Endothelial cell of umbilical vein (primary cell): ENCODE measurements around the gene DPH7. TPM values are rescaled to one million over a fixed set of nuclear protein-coding genes. Genes with fewer than 3 reads are reported as not detected.

Experiments used
- BruUV-seq: library from RNA; stranded (reverse); fragments of 400-500 nt; replicated peaks from 2 replicates; lab custom pipeline; 2021; lab: Mats Ljungman, UMichigan
- CTCF ChIA-PET: fragments of 300-600, 350-600 bp; sonication (Branson Sonifier 250); formaldehyde crosslinking; loops from one replicate; lab custom pipeline; 2021; ENCODE audit warnings: antibody characterized with exemption, inconsistent platforms; lab: Charles Lee
- POLR2A ChIA-PET: fragments of 300-600, 350-600 bp; sonication (Branson Sonifier 250); formaldehyde crosslinking; loops from one replicate; lab custom pipeline; 2021; ENCODE audit warnings: antibody characterized with exemption, inconsistent platforms; lab: Charles Lee
- DNase-seq: peaks from one replicate; pipeline ENCODE4 v3.0.0-alpha.2; 2011; ENCODE audit warnings: low read depth, low spot score
- FAIRE-seq: peaks from 2 replicates; lab custom pipeline; 2011; peaks lifted over from hg19 to GRCh38; lab: Jason Lieb, UNC
- H2AFZ ChIP-seq: 2 replicates; pipeline ENCODE4 v1.6.0; 2012; ENCODE audit warnings: low read depth, low read length, control low read depth, inconsistent platforms
- H3K27ac ChIP-seq: 2 replicates; pipeline ENCODE4 v1.5.1; 2011; ENCODE audit warnings: low read depth, mild to moderate bottlenecking, control low read depth, low read length, moderate library complexity; ENCODE audit not compliant: insufficient read depth
- H3K27me3 ChIP-seq, 2 experiments: 2 replicates each; pipeline versions ENCODE4 v1.6.0 to v1.6.1; 2011; ENCODE audit warnings: low read length in 2 of 2, mixed read lengths in 1 of 2; ENCODE audit not compliant: control insufficient read depth in 2 of 2, insufficient read depth in 2 of 2
- H3K36me3 ChIP-seq, 2 experiments: 2 replicates in 1 of 2; 3 replicates in 1 of 2; pipeline ENCODE4 v1.5.1; 2011; ENCODE audit warnings: low read length in 2 of 2, mild to moderate bottlenecking in 1 of 2, moderate library complexity in 1 of 2; ENCODE audit not compliant: control insufficient read depth in 2 of 2, insufficient read depth in 2 of 2; ENCODE audit errors: extremely low read depth in 1 of 2
- H3K4me1 ChIP-seq: 3 replicates; pipeline ENCODE4 v1.5.1; 2011; ENCODE audit warnings: mild to moderate bottlenecking, low read length; ENCODE audit not compliant: control insufficient read depth, insufficient read depth; ENCODE audit errors: extremely low read depth
- H3K4me2 ChIP-seq: 2 replicates; pipeline ENCODE4 v1.6.1; 2011; ENCODE audit warnings: low read length, control low read depth, mixed read lengths; ENCODE audit not compliant: insufficient read depth
- H3K4me3 ChIP-seq, 3 experiments: fragments of 200-600 bp in 1 of 3; sonication (generic), shearing (Covaris generic) in 1 of 3; replicated peaks in 1 of 3; 2 replicates each; pipeline ENCODE4 v1.5.1; 2011 to 2016; ENCODE audit warnings: control low read depth in 3 of 3, low read length in 3 of 3, mild to moderate bottlenecking in 2 of 3, inconsistent platforms in 1 of 3, low read depth in 1 of 3, moderate library complexity in 1 of 3; ENCODE audit not compliant: insufficient read depth in 1 of 3
- H3K79me2 ChIP-seq: 2 replicates; pipeline ENCODE4 v1.6.0; 2012; ENCODE audit warnings: low read length, inconsistent platforms; ENCODE audit not compliant: control insufficient read depth, insufficient read depth
- H3K9ac ChIP-seq: replicated peaks from 2 replicates; pipeline ENCODE3; 2011; ENCODE audit warnings: low read length, control low read depth; ENCODE audit not compliant: insufficient read depth; ENCODE audit errors: extremely low read depth
- H3K9me1 ChIP-seq: replicated peaks from 3 replicates; pipeline ENCODE4 v1.6.0; 2011; ENCODE audit warnings: mild to moderate bottlenecking, low read length; ENCODE audit not compliant: control insufficient read depth, insufficient read depth; ENCODE audit errors: extremely low read depth
- H3K9me3 ChIP-seq: replicated peaks from 2 replicates; pipeline ENCODE4 v1.5.1; 2012; ENCODE audit warnings: low read length, inconsistent platforms; ENCODE audit not compliant: control insufficient read depth, insufficient read depth
- H4K20me1 ChIP-seq: replicated peaks from 2 replicates; pipeline ENCODE3; 2011; ENCODE audit warnings: mild to moderate bottlenecking, low read length; ENCODE audit not compliant: control insufficient read depth, insufficient read depth; ENCODE audit errors: extremely low read depth
- CTCF ChIP-seq, 2 donors: IDR thresholded peaks; 1 replicate in 1 of 2; 2 replicates in 1 of 2; pipeline ENCODE4 v1.5.1; 2011; ENCODE audit warnings: low read length in 2 of 2, mild to moderate bottlenecking in 2 of 2, moderate library complexity in 2 of 2, control low read depth in 1 of 2, inconsistent platforms in 1 of 2, low read depth in 1 of 2; ENCODE audit not compliant: insufficient read depth in 1 of 2; ENCODE audit errors: extremely low read depth in 1 of 2
- EZH2 ChIP-seq: IDR thresholded peaks from 2 replicates; pipeline ENCODE4 v1.6.1; 2012; ENCODE audit warnings: borderline replicate concordance, low read depth, mild to moderate bottlenecking, moderate library complexity, low read length, inconsistent platforms; ENCODE audit not compliant: severe bottlenecking
- FOS ChIP-seq: IDR thresholded peaks from 2 replicates; pipeline ENCODE4 v1.6.1; 2011; ENCODE audit warnings: mild to moderate bottlenecking, low read length, moderate library complexity, borderline replicate concordance; ENCODE audit not compliant: insufficient read depth
- GATA2 ChIP-seq: IDR thresholded peaks from 2 replicates; pipeline ENCODE4 v1.7.0; 2011; ENCODE audit warnings: low read depth, mild to moderate bottlenecking, moderate library complexity, mixed read lengths, low read length; ENCODE audit not compliant: insufficient read length, insufficient read depth
- JUN ChIP-seq: IDR thresholded peaks from 2 replicates; pipeline ENCODE4 v1.6.1; 2011; ENCODE audit warnings: borderline replicate concordance, low read depth; ENCODE audit not compliant: insufficient read length, insufficient read depth
- MAX ChIP-seq: IDR thresholded peaks from 2 replicates; pipeline ENCODE4 v1.6.1; 2011; ENCODE audit not compliant: insufficient read depth, insufficient read length
- MYC ChIP-seq: IDR thresholded peaks from one replicate; pipeline ENCODE4 v1.6.1; 2011; ENCODE audit warnings: mild to moderate bottlenecking, low read depth, low read length
- POLR2A ChIP-seq: IDR thresholded peaks from 2 replicates; pipeline ENCODE4 v1.6.1; 2012; ENCODE audit warnings: low read depth, mild to moderate bottlenecking, control low read depth, low read length
- POLR2AphosphoS5 ChIP-seq: IDR thresholded peaks from 2 replicates; pipeline ENCODE4 v1.6.1; 2012; ENCODE audit warnings: low read depth, mild to moderate bottlenecking, control low read depth, low read length, moderate library complexity; ENCODE audit not compliant: insufficient read depth
- dilution Hi-C: fragments of 300-500 bp; cut with MboI; formaldehyde crosslinking; loops from one replicate; pipeline ENCODE4 v1.15.0; 2019; ENCODE audit warnings: low sequenced_read_pairs; ENCODE audit not compliant: extremely low pct_ligation_motif_present
- intact Hi-C: fragments of 100-400 bp; cut with micrococcal nuclease; formaldehyde crosslinking; loops from one replicate; pipeline ENCODE4 v1.10.0; 2022
- polyA plus RNA-seq, 4 experiments: library from polyadenylated mRNA; depleted of rRNA in 3 of 4; stranded (reverse) in 3 of 4; unstranded in 1 of 4; fragments of >200 nt; gene quantifications; 2 replicates each; pipeline versions ENCODE4 v1.2.1 to v1.2.3, GENCODE V29; 2011 to 2012; ENCODE audit warnings: missing spikeins in 1 of 4
- total RNA-seq: library from RNA; stranded (reverse); gene quantifications from 2 replicates; pipeline ENCODE4 v1.2.3, GENCODE V29; 2021

The DPH7 gene
- total and polyA plus RNA-seq, 2 donors (not counting 3 experiments of a cell fraction or from before 2014, with no cell fraction given) = 41.8 to 43.2 TPM

GRCh38 chr9:137575716-137576411, 2.9 kb downstream of the DPH7 start:
- dilution Hi-C loops = no loop called here
- Histone ChIP-seq H3K4me3 (no peak overlapping the region), H3K9ac (no peak overlapping the region), H3K27me3 (no peaks in the 10 kb centered on the region), H3K9me3 (no peaks in the 10 kb centered on the region), H3K79me2 (peaks cover 36% of the 10 kb centered on the region), H3K4me1 (peaks cover 14% of the 10 kb centered on the region), H4K20me1 (no peaks in the 10 kb centered on the region), H3K36me3 (peaks cover 9 to 28% of the 10 kb centered on the region in 2 experiments), H3K9me1 (no peaks in the 10 kb centered on the region), H2AFZ (no peak overlapping the region), H3K27ac (no peak overlapping the region), H3K4me2 (no peak overlapping the region)
- CTCF ChIA-PET = no interaction called here
- DNase-seq (no peak), FAIRE-seq (no peak)
- intact Hi-C loops = no loop called here
- TF ChIP-seq POLR2A (no peak), CTCF (IDR thresholded peaks at IDR 0.05; ENCODE audit: extremely low read depth in 1 of 2, insufficient read depth in 1 of 2, low read depth in 1 of 2, low read length in 2 of 2) (no peak), JUN (no peak), FOS (no peak), MAX (no peak), EZH2 (no peak), GATA2 (no peak), POLR2AphosphoS5 (no peak), MYC (no peak)
- POLR2A ChIA-PET = no interaction called here
- no TSS peak for BruUV-seq
